Measurements from ENCODE around the gene TTC21B.

DNA sequence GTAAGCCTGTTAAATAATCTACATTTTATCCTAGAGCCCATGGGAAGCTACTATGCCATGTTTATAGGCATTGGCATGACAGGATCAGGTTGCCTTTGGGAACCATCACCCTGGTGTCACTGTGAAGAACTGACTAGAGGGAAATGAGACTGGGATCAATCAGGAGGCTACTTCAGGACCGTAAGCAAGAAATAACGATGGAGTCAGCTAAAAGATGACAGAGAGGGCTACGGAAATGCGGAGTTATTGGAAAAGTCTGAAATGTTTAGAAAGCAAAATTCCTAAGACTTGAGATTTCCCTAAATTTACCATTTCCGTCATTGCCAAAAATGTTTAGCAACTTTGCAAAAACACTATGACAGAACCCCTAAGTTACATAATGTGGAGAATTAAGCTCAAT is 50.2 kb downstream of the TTC21B start:
- TF ChIP-seq EZH2 (IDR thresholded peaks at IDR 0.05; ENCODE audit: low read depth) = no peak
- TF ChIP-seq, protein P1, sequence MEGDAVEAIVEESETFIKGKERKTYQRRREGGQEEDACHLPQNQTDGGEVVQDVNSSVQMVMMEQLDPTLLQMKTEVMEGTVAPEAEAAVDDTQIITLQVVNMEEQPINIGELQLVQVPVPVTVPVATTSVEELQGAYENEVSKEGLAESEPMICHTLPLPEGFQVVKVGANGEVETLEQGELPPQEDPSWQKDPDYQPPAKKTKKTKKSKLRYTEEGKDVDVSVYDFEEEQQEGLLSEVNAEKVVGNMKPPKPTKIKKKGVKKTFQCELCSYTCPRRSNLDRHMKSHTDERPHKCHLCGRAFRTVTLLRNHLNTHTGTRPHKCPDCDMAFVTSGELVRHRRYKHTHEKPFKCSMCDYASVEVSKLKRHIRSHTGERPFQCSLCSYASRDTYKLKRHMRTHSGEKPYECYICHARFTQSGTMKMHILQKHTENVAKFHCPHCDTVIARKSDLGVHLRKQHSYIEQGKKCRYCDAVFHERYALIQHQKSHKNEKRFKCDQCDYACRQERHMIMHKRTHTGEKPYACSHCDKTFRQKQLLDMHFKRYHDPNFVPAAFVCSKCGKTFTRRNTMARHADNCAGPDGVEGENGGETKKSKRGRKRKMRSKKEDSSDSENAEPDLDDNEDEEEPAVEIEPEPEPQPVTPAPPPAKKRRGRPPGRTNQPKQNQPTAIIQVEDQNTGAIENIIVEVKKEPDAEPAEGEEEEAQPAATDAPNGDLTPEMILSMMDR (conservative IDR thresholded peaks at IDR 0.05) = no peak

All from PC-9 (cell line).